HG02678 (cell line): Measurements from ENCODE around the gene RASSF10.
A peak's percentile ranks its signal among the peaks of the same experiment; 100 is the strongest.

Experiments used
- ATAC-seq: cut with Tn5 transposase; IDR thresholded peaks from one replicate; pipeline ENCODE4 v1.9.1; 2021; ENCODE audit warnings: mild to moderate bottlenecking, moderate library complexity; ENCODE audit not compliant: unreplicated experiment

RASSF10 gene

GRCh38 chr11:13008625-13009475 is at the start of gene RASSF10:
Gene RASSF10 (plus strand): TSS chr11:13009316. CDS start chr11:13009577, 261 bp downstream.
- peak; percentile 75 for ATAC-seq

- no peak for ATAC-seq
Observed at GRCh38 chr11:12961615-12962014, 47.5 kb upstream of the RASSF10 start.

GRCh38 chr11:12962306-12962705 is 46.8 kb upstream of the RASSF10 start:
- ATAC-seq: no peak

- no peak for ATAC-seq
Observed at GRCh38 chr11:12963051-12963450, 46.1 kb upstream of the RASSF10 start.

- peak; percentile 81 for ATAC-seq
Observed at GRCh38 chr11:12963792-12964536, 45.2 kb upstream of the RASSF10 start.

- no peak for ATAC-seq
Observed at GRCh38 chr11:12964650-12965049, 44.5 kb upstream of the RASSF10 start.

- ATAC-seq: no peak
Observed at GRCh38 chr11:12966002-12966401, 43.1 kb upstream of the RASSF10 start.

GRCh38 chr11:12968101-12968500 is 41.0 kb upstream of the RASSF10 start:
- no peak for ATAC-seq

- ATAC-seq: no peak
Observed at GRCh38 chr11:12968826-12969225, 40.3 kb upstream of the RASSF10 start.

GRCh38 chr11:12971955-12972354 is 37.2 kb upstream of the RASSF10 start:
- ATAC-seq: no peak

- ATAC-seq: no peak
Observed at GRCh38 chr11:12973528-12974181, 35.5 kb upstream of the RASSF10 start.

GRCh38 chr11:12975195-12975594 is 33.9 kb upstream of the RASSF10 start:
- no peak for ATAC-seq

- no peak for ATAC-seq
Observed at GRCh38 chr11:12979928-12980689, 29.0 kb upstream of the RASSF10 start.

GRCh38 chr11:12981676-12982522 is 27.2 kb upstream of the RASSF10 start:
- no peak for ATAC-seq

GRCh38 chr11:12983336-12983735 is 25.8 kb upstream of the RASSF10 start:
- ATAC-seq: no peak

- no peak for ATAC-seq
Observed at GRCh38 chr11:12986194-12986898, 22.8 kb upstream of the RASSF10 start.

- ATAC-seq: no peak
Observed at GRCh38 chr11:12989428-12990161, 19.5 kb upstream of the RASSF10 start.

GRCh38 chr11:12990162-12990480 is 19.0 kb upstream of the RASSF10 start:
- no peak for ATAC-seq

- ATAC-seq: no peak
Observed at GRCh38 chr11:12991426-12991825, 17.7 kb upstream of the RASSF10 start.
